ENCODE data around the gene PCK1. TPM values are rescaled to one million over a fixed set of nuclear protein-coding genes. Genes with fewer than 3 reads are reported as not detected.

PCK1 gene
- total RNA-seq, 4 donors from 2014 or later = 0.10 to 3.2 (median 1.7) TPM

DNA sequence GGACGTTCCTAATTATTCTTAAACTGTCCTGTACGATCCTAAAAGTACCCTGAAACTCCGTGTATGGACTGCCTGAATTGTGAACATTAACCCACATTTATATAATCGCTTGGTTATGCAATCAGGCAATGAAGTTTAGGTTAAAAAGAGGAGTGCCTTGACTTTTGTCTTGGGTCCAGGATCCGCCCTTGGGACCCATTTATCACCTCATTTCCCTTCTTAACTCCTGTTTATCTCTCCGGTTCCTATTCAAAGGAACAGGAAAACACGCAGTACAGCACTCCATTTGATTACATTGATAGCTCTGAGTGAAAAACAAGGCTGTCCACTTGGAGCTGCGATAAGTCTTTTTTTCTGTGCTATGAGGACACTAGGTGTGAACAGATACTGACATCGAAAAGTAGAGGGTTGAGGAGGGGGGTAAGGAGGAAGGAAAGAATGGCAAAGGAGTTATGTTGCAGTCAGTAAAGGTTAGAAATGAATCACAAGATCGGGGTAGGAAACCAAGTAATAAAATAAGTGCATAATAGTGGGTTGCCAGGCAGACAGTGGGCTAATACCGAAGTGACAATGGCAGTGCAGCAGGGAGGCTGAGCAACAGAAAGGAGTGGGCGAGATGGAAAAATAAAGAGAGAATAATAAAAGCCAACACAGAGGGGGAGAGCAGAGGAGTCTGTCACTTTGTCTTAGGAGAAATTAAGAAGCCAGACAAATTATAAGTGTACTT is 15.9 kb upstream of the PCK1 start:
- no peak for ATAC-seq
- DNase-seq = no peak
- Histone ChIP-seq H3K27ac (peak overlapping the region in 1 of 4 donors; percentile 35), H3K4me1 (no peaks in the 10 kb centered on the region), H3K4me3 (no peak overlapping the region), H3K9me3 (no peaks in the 10 kb centered on the region), H3K36me3 (no peaks in the 10 kb centered on the region), H3K27me3 (no peaks in the 10 kb centered on the region)
- in situ Hi-C loops (cut with MboI; ENCODE audit: low sequenced_read_pairs in 4 of 4) (no loop called here), intact Hi-C loops (cut with DNase I; ENCODE audit: low total_unique reads) (no loop called here)
- TF ChIP-seq CTCF (IDR thresholded peaks at IDR 0.05 in 4 of 5, conservative IDR thresholded peaks at IDR 0.05 in 1 of 5) (no peak), POLR2A (IDR thresholded peaks at IDR 0.05) (no peak)

- ATAC-seq = no peak
- no peaks in the 10 kb centered on the region for H3K36me3 ChIP-seq
- no peak for TF ChIP-seq POLR2A (IDR thresholded peaks at IDR 0.05)
- TF ChIP-seq CTCF (IDR thresholded peaks at IDR 0.05 in 4 of 5, conservative IDR thresholded peaks at IDR 0.05 in 1 of 5) = no peak
- no peaks in the 10 kb centered on the region for H3K27me3 ChIP-seq
- no peak for DNase-seq
- H3K27ac ChIP-seq = no peak overlapping the region
- intact Hi-C loops (cut with DNase I; ENCODE audit: low total_unique reads) (no loop called here), in situ Hi-C loops (cut with MboI; ENCODE audit: low sequenced_read_pairs in 4 of 4) (no loop called here)
- H3K4me1 ChIP-seq = no peaks in the 10 kb centered on the region
- no peak overlapping the region for H3K4me3 ChIP-seq
- H3K9me3 ChIP-seq = no peaks in the 10 kb centered on the region
These were observed 14.8 kb upstream of the PCK1 start for GRCh38 chr20:57545927-57546662.

GRCh38 chr20:57546956-57547649 is 13.8 kb upstream of the PCK1 start:
- intact Hi-C loops (cut with DNase I; ENCODE audit: low total_unique reads) = no loop called here
- DNase-seq (no peak), ATAC-seq (no peak)

More at GRCh38 chr20:57546956-57547649, 13.8 kb upstream of the PCK1 start:
- in situ Hi-C loops (cut with MboI; ENCODE audit: low sequenced_read_pairs in 4 of 4) = no loop called here
- Histone ChIP-seq H3K27ac (no peak overlapping the region), H3K4me1 (no peaks in the 10 kb centered on the region), H3K27me3 (no peaks in the 10 kb centered on the region), H3K4me3 (no peak overlapping the region), H3K36me3 (no peaks in the 10 kb centered on the region), H3K9me3 (no peaks in the 10 kb centered on the region)
- TF ChIP-seq CTCF (IDR thresholded peaks at IDR 0.05 in 4 of 5, conservative IDR thresholded peaks at IDR 0.05 in 1 of 5) (no peak), POLR2A (IDR thresholded peaks at IDR 0.05) (no peak)

Data from gastrocnemius medialis (tissue), 4 donors.